ENCODE results near the gene CTNNAL1. TPM values are rescaled to one million over a fixed set of nuclear protein-coding genes. Genes with fewer than 3 reads are reported as not detected.

The CTNNAL1 gene
- total and polyA plus RNA-seq, 9 of the 15 experiments (the other 6 are each of a cell fraction or from before 2014, with no cell fraction given) = 23.2 to 78.0 (median 46.7) TPM

- TF ChIP-seq YY1 (IDR thresholded peaks at IDR 0.05; ENCODE audit: borderline replicate concordance in 1 of 3, control insufficient read depth in 1 of 3, extremely low read depth in 1 of 3, insufficient read depth in 3 of 3, insufficient read length in 1 of 3, insufficient replicate concordance in 2 of 3, low read depth in 1 of 3, low read length in 2 of 3) (no peak), ZNF785 (CRISPR knock-in tag; IDR thresholded peaks at IDR 0.05) (no peak), ZNF140 (CRISPR knock-in tag; IDR thresholded peaks at IDR 0.05) (no peak), SMAD1 (IDR thresholded peaks at IDR 0.05; ENCODE audit: low read depth, low read length, partially characterized antibody) (no peak), TBP (optimal IDR thresholded peaks at IDR 0.05; ENCODE audit: low read depth, low read length) (peak; percentile 36), CREM (IDR thresholded peaks at IDR 0.05; ENCODE audit: low read depth) (peak; percentile 60), DEAF1 (CRISPR knock-in tag; IDR thresholded peaks at IDR 0.05) (no peak), WHSC1 (IDR thresholded peaks at IDR 0.05; ENCODE audit: low read length) (no peak)
- TF ChIP-seq, protein P1, sequence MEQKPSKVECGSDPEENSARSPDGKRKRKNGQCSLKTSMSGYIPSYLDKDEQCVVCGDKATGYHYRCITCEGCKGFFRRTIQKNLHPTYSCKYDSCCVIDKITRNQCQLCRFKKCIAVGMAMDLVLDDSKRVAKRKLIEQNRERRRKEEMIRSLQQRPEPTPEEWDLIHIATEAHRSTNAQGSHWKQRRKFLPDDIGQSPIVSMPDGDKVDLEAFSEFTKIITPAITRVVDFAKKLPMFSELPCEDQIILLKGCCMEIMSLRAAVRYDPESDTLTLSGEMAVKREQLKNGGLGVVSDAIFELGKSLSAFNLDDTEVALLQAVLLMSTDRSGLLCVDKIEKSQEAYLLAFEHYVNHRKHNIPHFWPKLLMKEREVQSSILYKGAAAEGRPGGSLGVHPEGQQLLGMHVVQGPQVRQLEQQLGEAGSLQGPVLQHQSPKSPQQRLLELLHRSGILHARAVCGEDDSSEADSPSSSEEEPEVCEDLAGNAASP (IDR thresholded peaks at IDR 0.05) = no peak
- TF ChIP-seq, protein P2, sequence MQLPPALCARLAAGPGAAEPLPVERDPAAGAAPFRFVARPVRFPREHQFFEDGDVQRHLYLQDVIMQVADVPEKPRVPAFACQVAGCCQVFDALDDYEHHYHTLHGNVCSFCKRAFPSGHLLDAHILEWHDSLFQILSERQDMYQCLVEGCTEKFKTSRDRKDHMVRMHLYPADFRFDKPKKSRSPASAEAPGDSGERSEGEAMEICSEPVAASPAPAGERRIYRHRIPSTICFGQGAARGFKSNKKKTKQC (CRISPR knock-in tag; IDR thresholded peaks at IDR 0.05) = 0 out of 2 replicates have a peak, but pooled peaks have one; percentile 2
- TF ChIP-seq, protein P3, sequence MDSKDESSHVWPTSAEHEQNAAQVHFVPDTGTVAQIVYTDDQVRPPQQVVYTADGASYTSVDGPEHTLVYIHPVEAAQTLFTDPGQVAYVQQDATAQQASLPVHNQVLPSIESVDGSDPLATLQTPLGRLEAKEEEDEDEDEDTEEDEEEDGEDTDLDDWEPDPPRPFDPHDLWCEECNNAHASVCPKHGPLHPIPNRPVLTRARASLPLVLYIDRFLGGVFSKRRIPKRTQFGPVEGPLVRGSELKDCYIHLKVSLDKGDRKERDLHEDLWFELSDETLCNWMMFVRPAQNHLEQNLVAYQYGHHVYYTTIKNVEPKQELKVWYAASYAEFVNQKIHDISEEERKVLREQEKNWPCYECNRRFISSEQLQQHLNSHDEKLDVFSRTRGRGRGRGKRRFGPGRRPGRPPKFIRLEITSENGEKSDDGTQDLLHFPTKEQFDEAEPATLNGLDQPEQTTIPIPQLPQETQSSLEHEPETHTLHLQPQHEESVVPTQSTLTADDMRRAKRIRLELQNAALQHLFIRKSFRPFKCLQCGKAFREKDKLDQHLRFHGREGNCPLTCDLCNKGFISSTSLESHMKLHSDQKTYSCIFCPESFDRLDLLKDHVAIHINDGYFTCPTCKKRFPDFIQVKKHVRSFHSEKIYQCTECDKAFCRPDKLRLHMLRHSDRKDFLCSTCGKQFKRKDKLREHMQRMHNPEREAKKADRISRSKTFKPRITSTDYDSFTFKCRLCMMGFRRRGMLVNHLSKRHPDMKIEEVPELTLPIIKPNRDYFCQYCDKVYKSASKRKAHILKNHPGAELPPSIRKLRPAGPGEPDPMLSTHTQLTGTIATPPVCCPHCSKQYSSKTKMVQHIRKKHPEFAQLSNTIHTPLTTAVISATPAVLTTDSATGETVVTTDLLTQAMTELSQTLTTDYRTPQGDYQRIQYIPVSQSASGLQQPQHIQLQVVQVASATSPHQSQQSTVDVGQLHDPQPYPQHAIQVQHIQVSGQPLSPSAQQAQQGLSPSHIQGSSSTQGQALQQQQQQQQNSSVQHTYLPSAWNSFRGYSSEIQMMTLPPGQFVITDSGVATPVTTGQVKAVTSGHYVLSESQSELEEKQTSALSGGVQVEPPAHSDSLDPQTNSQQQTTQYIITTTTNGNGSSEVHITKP (IDR thresholded peaks at IDR 0.05; ENCODE audit: partially characterized antibody) = no peak
- TF ChIP-seq, protein P4, sequence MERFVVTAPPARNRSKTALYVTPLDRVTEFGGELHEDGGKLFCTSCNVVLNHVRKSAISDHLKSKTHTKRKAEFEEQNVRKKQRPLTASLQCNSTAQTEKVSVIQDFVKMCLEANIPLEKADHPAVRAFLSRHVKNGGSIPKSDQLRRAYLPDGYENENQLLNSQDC (CRISPR knock-in tag; IDR thresholded peaks at IDR 0.05) = no peak
- TF ChIP-seq, protein P5, sequence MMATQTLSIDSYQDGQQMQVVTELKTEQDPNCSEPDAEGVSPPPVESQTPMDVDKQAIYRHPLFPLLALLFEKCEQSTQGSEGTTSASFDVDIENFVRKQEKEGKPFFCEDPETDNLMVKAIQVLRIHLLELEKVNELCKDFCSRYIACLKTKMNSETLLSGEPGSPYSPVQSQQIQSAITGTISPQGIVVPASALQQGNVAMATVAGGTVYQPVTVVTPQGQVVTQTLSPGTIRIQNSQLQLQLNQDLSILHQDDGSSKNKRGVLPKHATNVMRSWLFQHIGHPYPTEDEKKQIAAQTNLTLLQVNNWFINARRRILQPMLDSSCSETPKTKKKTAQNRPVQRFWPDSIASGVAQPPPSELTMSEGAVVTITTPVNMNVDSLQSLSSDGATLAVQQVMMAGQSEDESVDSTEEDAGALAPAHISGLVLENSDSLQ (IDR thresholded peaks at IDR 0.05) = peak; percentile 70
- TF ChIP-seq, protein P6, sequence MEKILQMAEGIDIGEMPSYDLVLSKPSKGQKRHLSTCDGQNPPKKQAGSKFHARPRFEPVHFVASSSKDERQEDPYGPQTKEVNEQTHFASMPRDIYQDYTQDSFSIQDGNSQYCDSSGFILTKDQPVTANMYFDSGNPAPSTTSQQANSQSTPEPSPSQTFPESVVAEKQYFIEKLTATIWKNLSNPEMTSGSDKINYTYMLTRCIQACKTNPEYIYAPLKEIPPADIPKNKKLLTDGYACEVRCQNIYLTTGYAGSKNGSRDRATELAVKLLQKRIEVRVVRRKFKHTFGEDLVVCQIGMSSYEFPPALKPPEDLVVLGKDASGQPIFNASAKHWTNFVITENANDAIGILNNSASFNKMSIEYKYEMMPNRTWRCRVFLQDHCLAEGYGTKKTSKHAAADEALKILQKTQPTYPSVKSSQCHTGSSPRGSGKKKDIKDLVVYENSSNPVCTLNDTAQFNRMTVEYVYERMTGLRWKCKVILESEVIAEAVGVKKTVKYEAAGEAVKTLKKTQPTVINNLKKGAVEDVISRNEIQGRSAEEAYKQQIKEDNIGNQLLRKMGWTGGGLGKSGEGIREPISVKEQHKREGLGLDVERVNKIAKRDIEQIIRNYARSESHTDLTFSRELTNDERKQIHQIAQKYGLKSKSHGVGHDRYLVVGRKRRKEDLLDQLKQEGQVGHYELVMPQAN (IDR thresholded peaks at IDR 0.05; ENCODE audit: borderline replicate concordance) = peak; percentile 85; the same call in 1 of the 2 replicates
Observed at GRCh38 chr9:109012009-109012875, 1.1 kb downstream of the CTNNAL1 start (continued).
